ENCODE data around the gene ST3GAL2.

DNA sequence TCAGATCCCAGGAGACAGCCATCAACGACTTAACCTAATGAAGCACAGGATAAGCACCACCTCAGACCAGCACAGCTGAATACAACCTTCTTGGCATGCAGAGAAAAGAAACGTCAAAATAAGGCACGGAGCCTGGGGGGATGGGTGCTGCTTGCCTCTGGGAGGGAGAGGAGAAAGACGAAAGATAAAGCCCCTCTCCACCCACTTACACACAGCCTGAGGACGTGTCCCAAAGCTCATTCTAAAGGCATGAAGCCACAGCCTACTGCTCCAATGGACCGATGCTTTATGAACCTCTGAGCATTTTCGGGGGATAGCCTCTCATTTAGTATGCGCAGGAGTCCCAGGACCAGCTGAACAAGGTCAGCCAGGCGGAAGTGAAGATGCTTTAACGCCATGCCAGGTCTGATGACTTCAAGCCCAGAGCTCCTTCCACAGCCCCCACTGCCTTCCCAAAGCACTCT lies 31.1 kb downstream of the ST3GAL2 start:
- TF ChIP-seq, protein P1, sequence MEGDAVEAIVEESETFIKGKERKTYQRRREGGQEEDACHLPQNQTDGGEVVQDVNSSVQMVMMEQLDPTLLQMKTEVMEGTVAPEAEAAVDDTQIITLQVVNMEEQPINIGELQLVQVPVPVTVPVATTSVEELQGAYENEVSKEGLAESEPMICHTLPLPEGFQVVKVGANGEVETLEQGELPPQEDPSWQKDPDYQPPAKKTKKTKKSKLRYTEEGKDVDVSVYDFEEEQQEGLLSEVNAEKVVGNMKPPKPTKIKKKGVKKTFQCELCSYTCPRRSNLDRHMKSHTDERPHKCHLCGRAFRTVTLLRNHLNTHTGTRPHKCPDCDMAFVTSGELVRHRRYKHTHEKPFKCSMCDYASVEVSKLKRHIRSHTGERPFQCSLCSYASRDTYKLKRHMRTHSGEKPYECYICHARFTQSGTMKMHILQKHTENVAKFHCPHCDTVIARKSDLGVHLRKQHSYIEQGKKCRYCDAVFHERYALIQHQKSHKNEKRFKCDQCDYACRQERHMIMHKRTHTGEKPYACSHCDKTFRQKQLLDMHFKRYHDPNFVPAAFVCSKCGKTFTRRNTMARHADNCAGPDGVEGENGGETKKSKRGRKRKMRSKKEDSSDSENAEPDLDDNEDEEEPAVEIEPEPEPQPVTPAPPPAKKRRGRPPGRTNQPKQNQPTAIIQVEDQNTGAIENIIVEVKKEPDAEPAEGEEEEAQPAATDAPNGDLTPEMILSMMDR (IDR thresholded peaks at IDR 0.05), result no peak
- TF ChIP-seq POLR2A (IDR thresholded peaks at IDR 0.05) (no peak), POLR2AphosphoS5 (IDR thresholded peaks at IDR 0.05; ENCODE audit: insufficient read depth in 1 of 2, low read depth in 1 of 2) (no peak)
